ENCODE data around the gene TLR9. TPM values are rescaled to one million over a fixed set of nuclear protein-coding genes. Genes with fewer than 3 reads are reported as not detected.

TLR9 gene
- total RNA-seq, 1 donor from 2014 or later: not detected

GRCh38 chr3:52191663-52192062, 33.8 kb downstream of the TLR9 start:
- no peak overlapping the region for H3K27ac ChIP-seq

GRCh38 chr3:52190294-52191074, 35.0 kb downstream of the TLR9 start:
- peak overlapping the region; percentile 1 for H3K27ac ChIP-seq
- H3K27me3 ChIP-seq: no peaks in the 10 kb centered on the region
- H3K4me1 ChIP-seq: peaks cover 28% of the 10 kb centered on the region
- TF ChIP-seq POLR2AphosphoS5 (IDR thresholded peaks at IDR 0.05; ENCODE audit: insufficient read depth in 1 of 2, low read depth in 1 of 2) (peak in 1 of 2 donors; percentile 48), POLR2A (IDR thresholded peaks at IDR 0.05) (no peak), CTCF (IDR thresholded peaks at IDR 0.05) (no peak)
- H3K4me3 ChIP-seq: no peak overlapping the region
- intact Hi-C loops (cut with DNase I): no loop called here
- no peak for DNase-seq (ENCODE audit: extremely low spot score in 2 of 2)
- H3K9me3 ChIP-seq: no peaks in the 10 kb centered on the region
- H3K36me3 ChIP-seq: no peaks in the 10 kb centered on the region

More at GRCh38 chr3:52191663-52192062, 33.8 kb downstream of the TLR9 start:
- H3K27me3 ChIP-seq: no peaks in the 10 kb centered on the region
- DNase-seq (ENCODE audit: extremely low spot score in 2 of 2): no peak
- peaks cover 40% of the 10 kb centered on the region for H3K4me1 ChIP-seq
- no peaks in the 10 kb centered on the region for H3K9me3 ChIP-seq
- no peaks in the 10 kb centered on the region for H3K36me3 ChIP-seq
- H3K4me3 ChIP-seq: no peak overlapping the region
- intact Hi-C loops (cut with DNase I): no loop called here
- TF ChIP-seq POLR2AphosphoS5 (IDR thresholded peaks at IDR 0.05; ENCODE audit: insufficient read depth in 1 of 2, low read depth in 1 of 2) (no peak), POLR2A (IDR thresholded peaks at IDR 0.05) (no peak), CTCF (IDR thresholded peaks at IDR 0.05) (no peak)

- H3K4me3 ChIP-seq: no peak overlapping the region
- no peak for DNase-seq (ENCODE audit: extremely low spot score in 2 of 2)
- no peaks in the 10 kb centered on the region for H3K36me3 ChIP-seq
- intact Hi-C loops (cut with DNase I): no loop called here
- H3K4me1 ChIP-seq: peaks cover 19% of the 10 kb centered on the region
- no peaks in the 10 kb centered on the region for H3K27me3 ChIP-seq
- no peak for TF ChIP-seq CTCF (IDR thresholded peaks at IDR 0.05)
- no peak for TF ChIP-seq POLR2A (IDR thresholded peaks at IDR 0.05)
- TF ChIP-seq POLR2AphosphoS5 (IDR thresholded peaks at IDR 0.05; ENCODE audit: insufficient read depth in 1 of 2, low read depth in 1 of 2): no peak
- no peaks in the 10 kb centered on the region for H3K9me3 ChIP-seq
- no peak overlapping the region for H3K27ac ChIP-seq
Measured at GRCh38 chr3:52188556-52188955, 36.9 kb downstream of the TLR9 start.

GRCh38 chr3:52186729-52187128, 38.7 kb downstream of the TLR9 start:
- intact Hi-C loops (cut with DNase I): no loop called here
- H3K27ac ChIP-seq: no peak overlapping the region
- H3K9me3 ChIP-seq: no peaks in the 10 kb centered on the region
- no peak overlapping the region for H3K4me3 ChIP-seq
- H3K4me1 ChIP-seq: peaks cover 19% of the 10 kb centered on the region
- TF ChIP-seq POLR2A (IDR thresholded peaks at IDR 0.05) (no peak), CTCF (IDR thresholded peaks at IDR 0.05) (no peak), POLR2AphosphoS5 (IDR thresholded peaks at IDR 0.05; ENCODE audit: insufficient read depth in 1 of 2, low read depth in 1 of 2) (no peak)
- H3K36me3 ChIP-seq: no peaks in the 10 kb centered on the region
- no peaks in the 10 kb centered on the region for H3K27me3 ChIP-seq
- peak in 1 of 2 donors; percentile 81 for DNase-seq (ENCODE audit: extremely low spot score in 2 of 2)

- peaks cover 13% of the 10 kb centered on the region for H3K4me1 ChIP-seq
- no peaks in the 10 kb centered on the region for H3K9me3 ChIP-seq
- H3K4me3 ChIP-seq: no peak overlapping the region
- DNase-seq (ENCODE audit: extremely low spot score in 2 of 2): no peak
- H3K27me3 ChIP-seq: no peaks in the 10 kb centered on the region
- H3K27ac ChIP-seq: no peak overlapping the region
- intact Hi-C loops (cut with DNase I): no loop called here
- TF ChIP-seq POLR2AphosphoS5 (IDR thresholded peaks at IDR 0.05; ENCODE audit: insufficient read depth in 1 of 2, low read depth in 1 of 2) (no peak), POLR2A (IDR thresholded peaks at IDR 0.05) (no peak), CTCF (IDR thresholded peaks at IDR 0.05) (no peak)
- H3K36me3 ChIP-seq: no peaks in the 10 kb centered on the region
Measured at GRCh38 chr3:52185837-52186236, 39.6 kb downstream of the TLR9 start.

All from vagina (tissue), 2 donors.